HepG2 (cell line): Measurements from ENCODE around the gene LCE5A. TPM values are rescaled to one million over a fixed set of nuclear protein-coding genes. Genes with fewer than 3 reads are reported as not detected.

Experiments used
- CEBPB ChIP-seq: IDR thresholded peaks from 2 replicates; pipeline ENCODE4 v1.6.1; 2011; ENCODE audit warnings: low read depth, low read length, improper control_type of control experiment, borderline replicate concordance
- CENPX ChIP-seq: sonication (generic); formaldehyde crosslinking; IDR thresholded peaks from 2 replicates; pipeline ENCODE4 v1.9.0; 2021; ENCODE audit warnings: mild to moderate bottlenecking, missing genetic modification reagents, moderate library complexity
- FOXA3 ChIP-seq: IDR thresholded peaks from 2 replicates; pipeline ENCODE4 v1.6.1; 2016; ENCODE audit warnings: missing genetic modification reagents, missing compliant biosample characterization
- FOXP1 ChIP-seq, 2 experiments: fragments of 450-650 bp in 1 of 2; IDR thresholded peaks; 2 replicates each; pipeline ENCODE4 v1.6.1; 2017 to 2018; ENCODE audit warnings: antibody characterized with exemption in 1 of 2
- GPN1 ChIP-seq: sonication (generic); formaldehyde crosslinking; IDR thresholded peaks from 2 replicates; pipeline ENCODE4 v1.5.1; 2020; ENCODE audit warnings: missing genetic modification reagents, borderline replicate concordance
- GZF1 ChIP-seq: sonication (generic); formaldehyde crosslinking; IDR thresholded peaks from 2 replicates; pipeline ENCODE4 v1.5.1; 2020; ENCODE audit warnings: mild to moderate bottlenecking, missing genetic modification reagents
- HNF4A ChIP-seq: sonication (generic); formaldehyde crosslinking; IDR thresholded peaks from 2 replicates; pipeline ENCODE4 v1.4.0; 2020; ENCODE audit warnings: missing genetic modification reagents
- HNF4G ChIP-seq, 2 experiments: sonication (generic) in 1 of 2; formaldehyde crosslinking in 1 of 2; IDR thresholded peaks; 2 replicates each; pipeline versions ENCODE4 v1.4.0 to v1.6.1; 2011 to 2020; ENCODE audit warnings: borderline replicate concordance in 2 of 2, low read depth in 2 of 2, mild to moderate bottlenecking in 2 of 2, low read length in 1 of 2, missing genetic modification reagents in 1 of 2, moderate library complexity in 1 of 2
- HOXA5 ChIP-seq: sonication (generic); formaldehyde crosslinking; IDR thresholded peaks from 2 replicates; pipeline ENCODE4 v1.4.0; 2020; ENCODE audit warnings: missing genetic modification reagents
- ISX ChIP-seq: sonication (generic); formaldehyde crosslinking; conservative IDR thresholded peaks from 2 replicates; pipeline ENCODE4 v1.5.0; 2020; ENCODE audit warnings: missing genetic modification reagents
- KMT2B ChIP-seq: IDR thresholded peaks from 2 replicates; pipeline ENCODE4 v1.6.1; 2016; ENCODE audit warnings: missing genetic modification reagents, missing compliant biosample characterization
- RBAK ChIP-seq: sonication (generic); formaldehyde crosslinking; IDR thresholded peaks from 2 replicates; pipeline ENCODE4 v1.5.1; 2020; ENCODE audit warnings: mild to moderate bottlenecking, missing genetic modification reagents
- SP5 ChIP-seq: IDR thresholded peaks from 2 replicates; pipeline ENCODE4 v1.6.1; 2016; ENCODE audit warnings: low read depth, borderline replicate concordance
- SRF ChIP-seq: IDR thresholded peaks from 2 replicates; pipeline ENCODE4 v1.6.1; 2011; ENCODE audit warnings: mild to moderate bottlenecking, low read depth, low read length, moderate library complexity
- ZNF207 ChIP-seq: fragments of 450-650 bp; IDR thresholded peaks from 2 replicates; pipeline ENCODE4 v1.6.1; 2016; ENCODE audit warnings: antibody characterized with exemption, borderline replicate concordance
- ZNF230 ChIP-seq: sonication (generic); formaldehyde crosslinking; IDR thresholded peaks from 2 replicates; pipeline ENCODE4 v1.4.0; 2020; ENCODE audit warnings: mild to moderate bottlenecking, missing genetic modification reagents
- ZNF644 ChIP-seq: IDR thresholded peaks from 2 replicates; pipeline ENCODE4 v1.6.1; 2016; ENCODE audit warnings: low read depth
- polyA plus RNA-seq, 8 experiments: library from polyadenylated mRNA; depleted of rRNA in 3 of 8; stranded (reverse) in 7 of 8; unstranded in 1 of 8; fragments of >200 nt; fragmentation: Illumina TruSeq in 4 of 8; extraction: Trizol in 4 of 8; gene quantifications; 2 replicates each; pipeline versions ENCODE4 v1.2.1 to v1.2.3, GENCODE V29; 2011 to 2016; ENCODE audit warnings: low read depth in 4 of 8, missing spikeins in 1 of 8, mixed read lengths in 1 of 8; ENCODE audit not compliant: insufficient read depth in 1 of 8
- total RNA-seq, 5 experiments: library from RNA; depleted of rRNA; stranded (reverse); fragments of >200 nt; fragmentation: Illumina TruSeq; extraction: Trizol; gene quantifications; 2 replicates each; pipeline ENCODE4 v1.2.3, GENCODE V29; 2016; ENCODE audit warnings: low read depth in 1 of 5
- TF ChIP-seq, protein P1 (sequence below): IDR thresholded peaks from 2 replicates; pipeline ENCODE4 v1.4.0; 2020; ENCODE audit warnings: mild to moderate bottlenecking, missing genetic modification reagents
- TF ChIP-seq, protein P2 (sequence below): sonication (generic); formaldehyde crosslinking; IDR thresholded peaks from 2 replicates; pipeline ENCODE4 v1.5.1; 2020; ENCODE audit warnings: missing genetic modification reagents, mild to moderate bottlenecking, borderline replicate concordance
- TF ChIP-seq, protein P3 (sequence below): sonication (generic); formaldehyde crosslinking; IDR thresholded peaks from 2 replicates; pipeline ENCODE4 v1.8.0; 2022; ENCODE audit warnings: missing genetic modification reagents, mild to moderate bottlenecking, borderline replicate concordance
- TF ChIP-seq, protein P4 (sequence below): IDR thresholded peaks from 2 replicates; pipeline ENCODE4 v1.6.1; 2018; ENCODE audit warnings: missing genetic modification reagents, mild to moderate bottlenecking, missing compliant biosample characterization
- TF ChIP-seq, protein P5 (sequence below): sonication (generic); formaldehyde crosslinking; IDR thresholded peaks from 2 replicates; pipeline ENCODE4 v1.4.0; 2020; ENCODE audit warnings: missing genetic modification reagents

The LCE5A gene
- total and polyA plus RNA-seq, 2 of the 13 experiments (the other 11 are each of a cell fraction or from before 2014, with no cell fraction given) = not detected

DNA sequence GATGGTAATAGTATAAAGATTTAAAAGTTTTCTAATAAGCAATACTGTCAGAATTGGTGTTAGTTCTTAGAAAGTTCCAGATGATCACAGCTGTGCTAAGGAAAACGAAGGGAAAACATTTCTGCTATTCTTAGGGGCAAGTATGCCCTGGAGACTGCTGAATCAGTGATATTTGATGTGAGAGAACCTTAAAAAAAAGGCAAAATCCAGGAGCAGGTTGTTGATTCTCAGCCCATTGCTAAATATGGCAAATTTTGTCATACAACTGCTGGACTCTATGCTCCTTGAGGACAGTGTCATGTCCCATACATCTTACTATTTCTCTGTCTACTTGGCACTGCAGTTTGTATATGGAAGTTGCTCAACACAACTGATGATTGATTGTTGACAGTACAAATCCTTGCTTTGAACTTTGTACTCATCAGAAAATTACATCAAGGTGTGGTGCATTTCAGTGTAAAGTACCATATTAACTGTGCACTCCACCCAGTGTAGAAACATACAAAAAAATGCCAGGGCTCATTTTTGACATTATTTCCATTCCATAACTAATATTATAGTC lies 14.6 kb downstream of the LCE5A start (continued):
- TF ChIP-seq, protein P1, sequence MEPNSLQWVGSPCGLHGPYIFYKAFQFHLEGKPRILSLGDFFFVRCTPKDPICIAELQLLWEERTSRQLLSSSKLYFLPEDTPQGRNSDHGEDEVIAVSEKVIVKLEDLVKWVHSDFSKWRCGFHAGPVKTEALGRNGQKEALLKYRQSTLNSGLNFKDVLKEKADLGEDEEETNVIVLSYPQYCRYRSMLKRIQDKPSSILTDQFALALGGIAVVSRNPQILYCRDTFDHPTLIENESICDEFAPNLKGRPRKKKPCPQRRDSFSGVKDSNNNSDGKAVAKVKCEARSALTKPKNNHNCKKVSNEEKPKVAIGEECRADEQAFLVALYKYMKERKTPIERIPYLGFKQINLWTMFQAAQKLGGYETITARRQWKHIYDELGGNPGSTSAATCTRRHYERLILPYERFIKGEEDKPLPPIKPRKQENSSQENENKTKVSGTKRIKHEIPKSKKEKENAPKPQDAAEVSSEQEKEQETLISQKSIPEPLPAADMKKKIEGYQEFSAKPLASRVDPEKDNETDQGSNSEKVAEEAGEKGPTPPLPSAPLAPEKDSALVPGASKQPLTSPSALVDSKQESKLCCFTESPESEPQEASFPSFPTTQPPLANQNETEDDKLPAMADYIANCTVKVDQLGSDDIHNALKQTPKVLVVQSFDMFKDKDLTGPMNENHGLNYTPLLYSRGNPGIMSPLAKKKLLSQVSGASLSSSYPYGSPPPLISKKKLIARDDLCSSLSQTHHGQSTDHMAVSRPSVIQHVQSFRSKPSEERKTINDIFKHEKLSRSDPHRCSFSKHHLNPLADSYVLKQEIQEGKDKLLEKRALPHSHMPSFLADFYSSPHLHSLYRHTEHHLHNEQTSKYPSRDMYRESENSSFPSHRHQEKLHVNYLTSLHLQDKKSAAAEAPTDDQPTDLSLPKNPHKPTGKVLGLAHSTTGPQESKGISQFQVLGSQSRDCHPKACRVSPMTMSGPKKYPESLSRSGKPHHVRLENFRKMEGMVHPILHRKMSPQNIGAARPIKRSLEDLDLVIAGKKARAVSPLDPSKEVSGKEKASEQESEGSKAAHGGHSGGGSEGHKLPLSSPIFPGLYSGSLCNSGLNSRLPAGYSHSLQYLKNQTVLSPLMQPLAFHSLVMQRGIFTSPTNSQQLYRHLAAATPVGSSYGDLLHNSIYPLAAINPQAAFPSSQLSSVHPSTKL (CRISPR knock-in tag) = peak; percentile 48; the same call in 1 of the 2 replicates
- TF ChIP-seq ZNF644 (CRISPR knock-in tag) = no peak
- TF ChIP-seq, protein P2, sequence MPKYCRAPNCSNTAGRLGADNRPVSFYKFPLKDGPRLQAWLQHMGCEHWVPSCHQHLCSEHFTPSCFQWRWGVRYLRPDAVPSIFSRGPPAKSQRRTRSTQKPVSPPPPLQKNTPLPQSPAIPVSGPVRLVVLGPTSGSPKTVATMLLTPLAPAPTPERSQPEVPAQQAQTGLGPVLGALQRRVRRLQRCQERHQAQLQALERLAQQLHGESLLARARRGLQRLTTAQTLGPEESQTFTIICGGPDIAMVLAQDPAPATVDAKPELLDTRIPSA (CRISPR knock-in tag) = no peak
- TF ChIP-seq HNF4A (CRISPR knock-in tag) = peak; percentile 75
- TF ChIP-seq, protein P3, sequence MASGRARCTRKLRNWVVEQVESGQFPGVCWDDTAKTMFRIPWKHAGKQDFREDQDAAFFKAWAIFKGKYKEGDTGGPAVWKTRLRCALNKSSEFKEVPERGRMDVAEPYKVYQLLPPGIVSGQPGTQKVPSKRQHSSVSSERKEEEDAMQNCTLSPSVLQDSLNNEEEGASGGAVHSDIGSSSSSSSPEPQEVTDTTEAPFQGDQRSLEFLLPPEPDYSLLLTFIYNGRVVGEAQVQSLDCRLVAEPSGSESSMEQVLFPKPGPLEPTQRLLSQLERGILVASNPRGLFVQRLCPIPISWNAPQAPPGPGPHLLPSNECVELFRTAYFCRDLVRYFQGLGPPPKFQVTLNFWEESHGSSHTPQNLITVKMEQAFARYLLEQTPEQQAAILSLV = no peak
- TF ChIP-seq KMT2B (CRISPR knock-in tag) = no peak
- TF ChIP-seq FOXA3 (CRISPR knock-in tag) = peak; percentile 28; the same call in 1 of the 2 replicates
- TF ChIP-seq, protein P4, sequence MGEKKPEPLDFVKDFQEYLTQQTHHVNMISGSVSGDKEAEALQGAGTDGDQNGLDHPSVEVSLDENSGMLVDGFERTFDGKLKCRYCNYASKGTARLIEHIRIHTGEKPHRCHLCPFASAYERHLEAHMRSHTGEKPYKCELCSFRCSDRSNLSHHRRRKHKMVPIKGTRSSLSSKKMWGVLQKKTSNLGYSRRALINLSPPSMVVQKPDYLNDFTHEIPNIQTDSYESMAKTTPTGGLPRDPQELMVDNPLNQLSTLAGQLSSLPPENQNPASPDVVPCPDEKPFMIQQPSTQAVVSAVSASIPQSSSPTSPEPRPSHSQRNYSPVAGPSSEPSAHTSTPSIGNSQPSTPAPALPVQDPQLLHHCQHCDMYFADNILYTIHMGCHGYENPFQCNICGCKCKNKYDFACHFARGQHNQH (CRISPR knock-in tag) = no peak
- TF ChIP-seq ISX (CRISPR knock-in tag) = no peak
- TF ChIP-seq FOXP1 (IDR thresholded peaks at IDR 0.05) = no peak
- peak; percentile 36; the same call in 1 of the 2 replicates for TF ChIP-seq FOXP1 (CRISPR knock-in tag; IDR thresholded peaks at IDR 0.05)
- no peak for TF ChIP-seq ZNF207
- TF ChIP-seq RBAK (CRISPR knock-in tag) = no peak
- peak; percentile 38; the same call in 1 of the 2 replicates for TF ChIP-seq HNF4G (IDR thresholded peaks at IDR 0.05; ENCODE audit: borderline replicate concordance, low read depth, low read length)
- no peak for TF ChIP-seq HNF4G (CRISPR knock-in tag; IDR thresholded peaks at IDR 0.05; ENCODE audit: borderline replicate concordance, low read depth)
- TF ChIP-seq GPN1 (CRISPR knock-in tag) = no peak
- no peak for TF ChIP-seq SP5 (CRISPR knock-in tag)
- TF ChIP-seq ZNF230 = no peak
- peak; percentile 70; the same call in 1 of the 2 replicates for TF ChIP-seq HOXA5
- peak; percentile 72; the same call in 1 of the 2 replicates for TF ChIP-seq SRF
- no peak for TF ChIP-seq CENPX
- TF ChIP-seq, protein P5, sequence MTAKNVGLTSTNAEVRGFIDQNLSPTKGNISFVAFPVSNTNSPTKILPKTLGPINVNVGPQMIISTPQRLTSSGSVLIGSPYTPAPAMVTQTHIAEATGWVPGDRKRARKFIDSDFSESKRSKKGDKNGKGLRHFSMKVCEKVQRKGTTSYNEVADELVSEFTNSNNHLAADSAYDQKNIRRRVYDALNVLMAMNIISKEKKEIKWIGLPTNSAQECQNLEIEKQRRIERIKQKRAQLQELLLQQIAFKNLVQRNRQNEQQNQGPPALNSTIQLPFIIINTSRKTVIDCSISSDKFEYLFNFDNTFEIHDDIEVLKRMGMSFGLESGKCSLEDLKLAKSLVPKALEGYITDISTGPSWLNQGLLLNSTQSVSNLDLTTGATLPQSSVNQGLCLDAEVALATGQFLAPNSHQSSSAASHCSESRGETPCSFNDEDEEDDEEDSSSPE (CRISPR knock-in tag) = no peak
- peak; percentile 71; the same call in 1 of the 2 replicates for TF ChIP-seq CEBPB
- TF ChIP-seq GZF1 (CRISPR knock-in tag) = no peak
